Measurements from ENCODE around the gene PLCB1.

DNA sequence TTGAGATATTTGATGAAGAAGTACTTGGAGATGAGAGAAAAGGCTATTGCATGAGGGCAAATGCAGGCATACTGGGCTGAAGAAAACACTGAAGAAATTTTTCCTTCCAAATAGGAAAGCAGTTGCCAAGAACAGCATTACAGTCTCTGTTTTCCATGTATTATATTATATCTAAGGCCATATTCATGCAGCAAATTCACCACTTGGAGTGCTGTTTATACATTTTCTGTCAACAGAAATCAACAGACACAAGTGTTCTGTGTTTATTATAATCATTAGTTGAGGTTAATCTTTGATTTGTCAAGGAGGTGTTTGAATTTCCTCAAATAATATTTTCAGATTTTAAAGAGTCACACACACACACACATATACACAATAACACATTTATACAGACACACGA is 668.0 kb downstream of the PLCB1 start:
- TF ChIP-seq TAF1 (IDR thresholded peaks at IDR 0.05; ENCODE audit: borderline replicate concordance, insufficient read depth, low read length): no peak
- no peak for TF ChIP-seq POLR2AphosphoS5 (IDR thresholded peaks at IDR 0.05; ENCODE audit: low read depth, low read length)
- no peak for TF ChIP-seq SIN3A (IDR thresholded peaks at IDR 0.05; ENCODE audit: borderline replicate concordance, insufficient read depth, low read length)
- TF ChIP-seq, protein P1, sequence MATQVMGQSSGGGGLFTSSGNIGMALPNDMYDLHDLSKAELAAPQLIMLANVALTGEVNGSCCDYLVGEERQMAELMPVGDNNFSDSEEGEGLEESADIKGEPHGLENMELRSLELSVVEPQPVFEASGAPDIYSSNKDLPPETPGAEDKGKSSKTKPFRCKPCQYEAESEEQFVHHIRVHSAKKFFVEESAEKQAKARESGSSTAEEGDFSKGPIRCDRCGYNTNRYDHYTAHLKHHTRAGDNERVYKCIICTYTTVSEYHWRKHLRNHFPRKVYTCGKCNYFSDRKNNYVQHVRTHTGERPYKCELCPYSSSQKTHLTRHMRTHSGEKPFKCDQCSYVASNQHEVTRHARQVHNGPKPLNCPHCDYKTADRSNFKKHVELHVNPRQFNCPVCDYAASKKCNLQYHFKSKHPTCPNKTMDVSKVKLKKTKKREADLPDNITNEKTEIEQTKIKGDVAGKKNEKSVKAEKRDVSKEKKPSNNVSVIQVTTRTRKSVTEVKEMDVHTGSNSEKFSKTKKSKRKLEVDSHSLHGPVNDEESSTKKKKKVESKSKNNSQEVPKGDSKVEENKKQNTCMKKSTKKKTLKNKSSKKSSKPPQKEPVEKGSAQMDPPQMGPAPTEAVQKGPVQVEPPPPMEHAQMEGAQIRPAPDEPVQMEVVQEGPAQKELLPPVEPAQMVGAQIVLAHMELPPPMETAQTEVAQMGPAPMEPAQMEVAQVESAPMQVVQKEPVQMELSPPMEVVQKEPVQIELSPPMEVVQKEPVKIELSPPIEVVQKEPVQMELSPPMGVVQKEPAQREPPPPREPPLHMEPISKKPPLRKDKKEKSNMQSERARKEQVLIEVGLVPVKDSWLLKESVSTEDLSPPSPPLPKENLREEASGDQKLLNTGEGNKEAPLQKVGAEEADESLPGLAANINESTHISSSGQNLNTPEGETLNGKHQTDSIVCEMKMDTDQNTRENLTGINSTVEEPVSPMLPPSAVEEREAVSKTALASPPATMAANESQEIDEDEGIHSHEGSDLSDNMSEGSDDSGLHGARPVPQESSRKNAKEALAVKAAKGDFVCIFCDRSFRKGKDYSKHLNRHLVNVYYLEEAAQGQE (IDR thresholded peaks at IDR 0.05; ENCODE audit: insufficient read depth in 1 of 2, low read depth in 2 of 2, low read length in 2 of 2): no peak
